ENCODE data around the gene LGALS8.
"Not testable (repeated sequence)": the region's sequence is repeated elsewhere in the genome, so short reads cannot be mapped to it uniquely, and the experiment has no call there.

The LGALS8 gene

GRCh38 chr1:236523704-236524141, at the start of gene LGALS8:
TSS of gene LGALS8 (plus strand) at chr1:236523982. CDS start at chr1:236526071, 2,089 bp downstream.
- DNase-seq: no peak

- no peak for DNase-seq
Measured at GRCh38 chr1:236476019-236476418, 47.8 kb upstream of the LGALS8 start.

- DNase-seq: no peak
Measured at GRCh38 chr1:236480758-236481436, 42.9 kb upstream of the LGALS8 start.

GRCh38 chr1:236484310-236484971, 39.3 kb upstream of the LGALS8 start:
- DNase-seq: no peak

GRCh38 chr1:236486356-236487002, 37.3 kb upstream of the LGALS8 start:
- no peak for DNase-seq

GRCh38 chr1:236489161-236489560, 34.6 kb upstream of the LGALS8 start:
- DNase-seq: not testable (repeated sequence)

- DNase-seq: peak; percentile 58
Measured at GRCh38 chr1:236489710-236490377, 33.9 kb upstream of the LGALS8 start.

- DNase-seq: no peak
Measured at GRCh38 chr1:236491469-236492136, 32.2 kb upstream of the LGALS8 start.

GRCh38 chr1:236492378-236492777, 31.4 kb upstream of the LGALS8 start:
- no peak for DNase-seq

GRCh38 chr1:236494082-236494481, 29.7 kb upstream of the LGALS8 start:
- no peak for DNase-seq

GRCh38 chr1:236494586-236495466, 29.0 kb upstream of the LGALS8 start:
- peak; percentile 27 for DNase-seq

GRCh38 chr1:236495467-236496112, 28.2 kb upstream of the LGALS8 start:
- DNase-seq: peak; percentile 71

- no peak for DNase-seq
Measured at GRCh38 chr1:236497908-236498307, 25.9 kb upstream of the LGALS8 start.

GRCh38 chr1:236501093-236501492, 22.7 kb upstream of the LGALS8 start:
- DNase-seq: no peak

- DNase-seq: no peak
Measured at GRCh38 chr1:236502579-236502971, 21.2 kb upstream of the LGALS8 start.

- peak; percentile 30 for DNase-seq
Measured at GRCh38 chr1:236502972-236503639, 20.7 kb upstream of the LGALS8 start.

GRCh38 chr1:236504338-236504737, 19.4 kb upstream of the LGALS8 start:
- not testable (repeated sequence) for DNase-seq

GRCh38 chr1:236507022-236507700, 16.6 kb upstream of the LGALS8 start:
- DNase-seq: no peak

- DNase-seq: no peak
Measured at GRCh38 chr1:236508593-236509027, 15.2 kb upstream of the LGALS8 start.

GRCh38 chr1:236509203-236509602, 14.6 kb upstream of the LGALS8 start:
- no peak for DNase-seq

All from NCI-H2171 treated with DMSO at 0.1 percent for 48 hours (cell line).